H1 (cell line): Measurements from ENCODE around the gene TMC6. TPM values are rescaled to one million over a fixed set of nuclear protein-coding genes. Genes with fewer than 3 reads are reported as not detected.

ENCODE experiments used
- CTCF ChIA-PET: fragments of 300-600 bp; sonication (Branson Sonifier 250); formaldehyde crosslinking; loops from one replicate; lab custom pipeline; 2021; ENCODE audit not compliant: partially characterized antibody; lab: Charles Lee
- POLR2A ChIA-PET: fragments of 300-600 bp; sonication (Branson Sonifier 250); formaldehyde crosslinking; loops from one replicate; lab custom pipeline; 2021; ENCODE audit warnings: inconsistent platforms; ENCODE audit not compliant: partially characterized antibody; lab: Charles Lee
- DNase-seq, 2 experiments: peaks; one replicate each; pipeline versions ENCODE4 v3.0.0 to v3.0.0-alpha.2; 2010 to 2022; ENCODE audit warnings: low spot score in 2 of 2, low read depth in 1 of 2, mixed read lengths in 1 of 2
- FAIRE-seq: peaks from 2 replicates; lab custom pipeline; 2011; peaks lifted over from hg19 to GRCh38; lab: Jason Lieb, UNC
- H2AFZ ChIP-seq: 2 replicates; pipeline ENCODE4 v1.8.1; 2012; ENCODE audit warnings: low read length, inconsistent platforms
- H2AK5ac ChIP-seq: 2 replicates; pipeline ENCODE4 v1.6.1; 2013; ENCODE audit warnings: low read depth, low read length
- H2BK120ac ChIP-seq: replicated peaks from 2 replicates; pipeline ENCODE3; 2013; ENCODE audit warnings: low read depth, low read length, inconsistent platforms
- H2BK12ac ChIP-seq: 2 replicates; pipeline ENCODE4 v1.6.1; 2013; ENCODE audit warnings: low read depth, low read length
- H2BK15ac ChIP-seq: 2 replicates; pipeline ENCODE4 v1.6.1; 2013; ENCODE audit warnings: low read length
- H2BK20ac ChIP-seq: 2 replicates; pipeline ENCODE4 v1.6.1; 2013; ENCODE audit warnings: low read length
- H2BK5ac ChIP-seq: 2 replicates; pipeline ENCODE4 v1.6.1; 2013; ENCODE audit warnings: low read depth, low read length
- H3K14ac ChIP-seq: 2 replicates; pipeline ENCODE4 v1.6.1; 2013; ENCODE audit warnings: inconsistent platforms; ENCODE audit not compliant: insufficient read length
- H3K18ac ChIP-seq: 2 replicates; pipeline ENCODE4 v1.6.1; 2013; ENCODE audit warnings: low read length; ENCODE audit errors: extremely low read depth
- H3K23ac ChIP-seq: 2 replicates; pipeline ENCODE4 v1.6.1; 2013; ENCODE audit warnings: inconsistent platforms; ENCODE audit not compliant: insufficient read length
- H3K23me2 ChIP-seq: 2 replicates; pipeline ENCODE4 v1.6.1; 2013; ENCODE audit warnings: low read depth, low read length
- H3K27ac ChIP-seq: 2 replicates; pipeline ENCODE4 v1.6.1; 2011; ENCODE audit warnings: low read depth, low read length, inconsistent platforms
- H3K27me3 ChIP-seq, 4 experiments: replicated peaks in 1 of 4; 1 replicate in 1 of 4; 2 replicates in 3 of 4; pipeline versions ENCODE4 v1.6.1 to v1.8.1; 2011 to 2013; ENCODE audit warnings: low read length in 3 of 4, mild to moderate bottlenecking in 3 of 4, inconsistent platforms in 2 of 4, mixed read lengths in 2 of 4, moderate library complexity in 1 of 4; ENCODE audit not compliant: control insufficient read depth in 3 of 4, insufficient read depth in 3 of 4; ENCODE audit errors: extremely low read depth in 1 of 4
- H3K36me3 ChIP-seq, 4 experiments: 2 replicates each; pipeline versions ENCODE4 v1.6.1 to v1.8.1; 2011 to 2013; ENCODE audit warnings: mild to moderate bottlenecking in 4 of 4, low read length in 3 of 4, moderate library complexity in 2 of 4, control low read depth in 1 of 4, inconsistent platforms in 1 of 4; ENCODE audit not compliant: insufficient read depth in 4 of 4, control insufficient read depth in 2 of 4
- H3K4ac ChIP-seq: replicated peaks from 2 replicates; pipeline ENCODE3; 2013; ENCODE audit warnings: low read length, low read depth, mixed read lengths, inconsistent platforms; ENCODE audit not compliant: insufficient read length
- H3K4me1 ChIP-seq, 4 experiments: replicated peaks in 1 of 4; 1 replicate in 1 of 4; 2 replicates in 3 of 4; pipeline versions ENCODE4 v1.6.1 to v1.8.1; 2011 to 2013; ENCODE audit warnings: low read length in 3 of 4, inconsistent platforms in 2 of 4, mixed read lengths in 1 of 4; ENCODE audit not compliant: insufficient read depth in 4 of 4, control insufficient read depth in 3 of 4
- H3K4me2 ChIP-seq, 2 experiments: 2 replicates each; pipeline versions ENCODE4 v1.6.1 to v1.8.1; 2011 to 2013; ENCODE audit warnings: low read depth in 2 of 2, low read length in 2 of 2, control low read depth in 1 of 2, inconsistent platforms in 1 of 2, mild to moderate bottlenecking in 1 of 2; ENCODE audit not compliant: insufficient read depth in 1 of 2
- H3K4me3 ChIP-seq, 4 experiments: fragments of 200-600, 300-600 bp in 1 of 4; sonication (generic), shearing (Covaris generic), sonication (Bioruptor Twin) in 1 of 4; 2 replicates each; pipeline versions ENCODE4 v1.5.1 to v1.8.1; 2011 to 2016; ENCODE audit warnings: low read length in 4 of 4, low read depth in 3 of 4, control low read depth in 2 of 4, inconsistent platforms in 2 of 4, mild to moderate bottlenecking in 2 of 4, mixed read lengths in 1 of 4, moderate library complexity in 1 of 4; ENCODE audit not compliant: insufficient read depth in 2 of 4; ENCODE audit errors: extremely low read depth in 1 of 4
- H3K56ac ChIP-seq: replicated peaks from 2 replicates; pipeline ENCODE3; 2013; ENCODE audit warnings: low read depth, mild to moderate bottlenecking, mixed read lengths, low read length, inconsistent platforms; ENCODE audit not compliant: insufficient read length
- H3K79me1 ChIP-seq: 2 replicates; pipeline ENCODE4 v1.6.1; 2013; ENCODE audit warnings: low read depth, low read length, control low read depth
- H3K79me2 ChIP-seq, 2 experiments: 2 replicates each; pipeline versions ENCODE4 v1.6.1 to v1.8.1; 2012 to 2013; ENCODE audit warnings: low read length in 2 of 2, mild to moderate bottlenecking in 2 of 2, inconsistent platforms in 1 of 2; ENCODE audit not compliant: insufficient read depth in 2 of 2, control insufficient read depth in 1 of 2
- H3K9ac ChIP-seq, 4 experiments: replicated peaks in 1 of 4; 1 replicate in 1 of 4; 2 replicates in 3 of 4; pipeline versions ENCODE4 v1.6.1 to v1.8.1; 2011 to 2013; ENCODE audit warnings: low read depth in 3 of 4, low read length in 3 of 4, control low read depth in 2 of 4, mild to moderate bottlenecking in 2 of 4, moderate library complexity in 2 of 4, inconsistent platforms in 1 of 4; ENCODE audit errors: extremely low read depth in 1 of 4
- H3K9me3 ChIP-seq, 2 experiments: 2 replicates each; pipeline versions ENCODE4 v1.6.1 to v1.8.1; 2012 to 2013; ENCODE audit warnings: mild to moderate bottlenecking in 2 of 2, moderate library complexity in 2 of 2, control low read depth in 1 of 2, inconsistent platforms in 1 of 2, low read depth in 1 of 2, low read length in 1 of 2, mixed read lengths in 1 of 2; ENCODE audit not compliant: insufficient read depth in 2 of 2
- H4K20me1 ChIP-seq, 2 experiments: replicated peaks in 1 of 2; 2 replicates each; pipeline versions ENCODE3 to v1.8.1; 2011 to 2013; ENCODE audit warnings: inconsistent platforms in 2 of 2, low read length in 2 of 2, mild to moderate bottlenecking in 1 of 2; ENCODE audit not compliant: insufficient read depth in 2 of 2, control insufficient read depth in 1 of 2
- H4K5ac ChIP-seq: 2 replicates; pipeline ENCODE4 v1.6.1; 2013; ENCODE audit warnings: low read length, low read depth, mixed read lengths, inconsistent platforms; ENCODE audit not compliant: insufficient read length
- H4K8ac ChIP-seq: 2 replicates; pipeline ENCODE4 v1.8.0; 2013; ENCODE audit warnings: mild to moderate bottlenecking, moderate library complexity, low read length, inconsistent platforms; ENCODE audit not compliant: insufficient read depth; ENCODE audit errors: extremely low read depth
- H4K91ac ChIP-seq: replicated peaks from 2 replicates; pipeline ENCODE3; 2013; ENCODE audit warnings: low read length, mixed read lengths, inconsistent platforms; ENCODE audit not compliant: insufficient read length
- ASH2L ChIP-seq: fragments of 200-600, 300-600 bp; sonication (generic); IDR thresholded peaks from one replicate; pipeline ENCODE4 v1.7.1; 2017; ENCODE audit warnings: low read length
- BRCA1 ChIP-seq: IDR thresholded peaks from 2 replicates; pipeline ENCODE4 v1.6.1; 2012; ENCODE audit warnings: low read depth, low read length, improper control_type of control experiment
- CBX8 ChIP-seq: fragments of 300-800, 300-1000 bp; sonication (generic); IDR thresholded peaks from 2 replicates; pipeline ENCODE4 v1.7.1; 2016; ENCODE audit warnings: low read depth, low read length, borderline replicate concordance
- CHD1 ChIP-seq: IDR thresholded peaks from 2 replicates; pipeline ENCODE4 v1.6.1; 2012; ENCODE audit warnings: low read depth, low read length, improper control_type of control experiment
- EGR1 ChIP-seq: IDR thresholded peaks from 2 replicates; pipeline ENCODE4 v1.6.1; 2011; ENCODE audit warnings: low read depth, low read length, borderline replicate concordance
- EP300 ChIP-seq, 2 experiments: IDR thresholded peaks; 1 replicate in 1 of 2; 2 replicates in 1 of 2; pipeline ENCODE4 v1.6.1; 2011 to 2012; ENCODE audit warnings: low read depth in 2 of 2, low read length in 2 of 2, mild to moderate bottlenecking in 2 of 2, borderline replicate concordance in 1 of 2, inconsistent platforms in 1 of 2, moderate library complexity in 1 of 2
- JUND ChIP-seq: IDR thresholded peaks from 2 replicates; pipeline ENCODE4 v1.6.1; 2011; ENCODE audit warnings: mild to moderate bottlenecking, improper control_type of control experiment, low read length
- MAFK ChIP-seq: IDR thresholded peaks from 2 replicates; pipeline ENCODE4 v1.6.1; 2012; ENCODE audit warnings: low read depth, mild to moderate bottlenecking, improper control_type of control experiment, low read length
- PHF8 ChIP-seq: fragments of 200-600 bp; sonication (generic); conservative IDR thresholded peaks from 2 replicates; pipeline ENCODE4 v1.7.1; 2012; ENCODE audit warnings: low read depth, mild to moderate bottlenecking, inconsistent platforms, low read length, moderate library complexity
- RBBP5 ChIP-seq: IDR thresholded peaks from 2 replicates; pipeline ENCODE4 v1.7.1; 2012; ENCODE audit warnings: low read depth, mild to moderate bottlenecking, inconsistent platforms, low read length, moderate library complexity, borderline replicate concordance
- SIRT6 ChIP-seq: IDR thresholded peaks from one replicate; pipeline ENCODE4 v1.7.1; 2012; ENCODE audit warnings: low read length, inconsistent platforms
- TBP ChIP-seq: IDR thresholded peaks from 2 replicates; pipeline ENCODE4 v1.6.1; 2011; ENCODE audit warnings: low read depth, low read length, improper control_type of control experiment
- YY1 ChIP-seq: IDR thresholded peaks from 2 replicates; pipeline ENCODE4 v1.6.1; 2011; ENCODE audit warnings: low read depth, mild to moderate bottlenecking, low read length
- WGBS, 2 experiments: shearing (Covaris generic) in 1 of 2; methylation state at CpG; one replicate each; pipeline versions ENCODE4 v1.1.6 to v1.1.7; 2013 to 2015; ENCODE audit warnings: low lambda C conversion rate in 2 of 2, mixed read lengths in 2 of 2, inconsistent platforms in 1 of 2, low coverage in 1 of 2, missing lambda C conversion rate in 1 of 2; ENCODE audit not compliant: insufficient replicate concordance in 2 of 2, insufficient coverage in 1 of 2, insufficient read length in 1 of 2; ENCODE audit errors: extremely low coverage in 1 of 2, missing lambda C conversion rate in 1 of 2; 5-methylcytosine and 5-hydroxymethylcytosine counted together
- polyA plus RNA-seq, 7 experiments: library from polyadenylated mRNA; depleted of rRNA in 3 of 7; stranded (reverse) in 5 of 7; unstranded in 2 of 7; fragments of >200 nt in 5 of 7; fragments of 200-250 nt in 2 of 7; gene quantifications; 1 replicate in 5 of 7; 2 replicates in 1 of 7; 4 replicates in 1 of 7; pipeline versions ENCODE4 v1.2.1 to v1.2.3, GENCODE V29; 2011 to 2013; ENCODE audit warnings: missing spikeins in 2 of 7, mixed read lengths in 2 of 7
- total RNA-seq: library from RNA; stranded (reverse); fragmentation: NEBNext Ultra II Directional; extraction: Animal tissue kit (Norgen Biotek cat#: 25700); gene quantifications from 2 replicates; pipeline ENCODE4 v1.2.1, GENCODE V29; 2021
- TF ChIP-seq, protein P1 (sequence below): IDR thresholded peaks from 2 replicates; pipeline ENCODE4 v1.6.1; 2012; ENCODE audit warnings: inconsistent platforms

TMC6 gene
- total and polyA plus RNA-seq, 2 of the 8 experiments (the other 6 are each of a cell fraction or from before 2014, with no cell fraction given): 39.4 to 77.6 TPM

GRCh38 chr17:78151514-78152008 is 23.0 kb upstream of the TMC6 start:
- no peak overlapping the region for H3K56ac ChIP-seq
- H3K14ac ChIP-seq: no peak overlapping the region
- H4K20me1 ChIP-seq: no peaks in the 10 kb centered on the region
- H3K9ac ChIP-seq: no peak overlapping the region
- 91% methylated on average over 6 of the region's 7 CpGs; no CpG with 5 or more reads in 1 of the 2 experiments for WGBS, 2 experiments
- POLR2A ChIA-PET: interaction anchor here (0.9 to 1.1 kb wide), 3 partner anchors 13 to 34 kb away, joined by 3 to 4 read pairs (median 3); no protein-coding TSS in a partner anchor
- no peak overlapping the region for H3K18ac ChIP-seq
- H3K27ac ChIP-seq: no peak overlapping the region
- H3K4me1 ChIP-seq: no peaks in the 10 kb centered on the region; a peak in 2 of 7 replicates
- H2BK5ac ChIP-seq: no peak overlapping the region; the same call in 1 of the 2 replicates
- H4K8ac ChIP-seq: no peak overlapping the region
- no peak overlapping the region for H2BK12ac ChIP-seq
- no peak overlapping the region for H4K91ac ChIP-seq
- no peak overlapping the region for H2AFZ ChIP-seq
- no peaks in the 10 kb centered on the region for H3K23me2 ChIP-seq
- H3K27me3 ChIP-seq: no peaks in the 10 kb centered on the region
- FAIRE-seq (no peak), DNase-seq (no peak)
- H2BK20ac ChIP-seq: no peak overlapping the region
- CTCF ChIA-PET: interaction anchor here (0.5 to 2.4 kb wide), 5 partner anchors 8 to 285 kb away, joined by 3 to 9 read pairs (median 4); no protein-coding TSS in a partner anchor
- H3K36me3 ChIP-seq: no peaks in the 10 kb centered on the region
- H3K9me3 ChIP-seq: no peaks in the 10 kb centered on the region
- H3K4me2 ChIP-seq: no peak overlapping the region
- no peak overlapping the region for H2BK15ac ChIP-seq
- H4K5ac ChIP-seq: no peak overlapping the region
- H3K4ac ChIP-seq: no peak overlapping the region
- H3K23ac ChIP-seq: no peak overlapping the region
- no peak overlapping the region for H2AK5ac ChIP-seq
- H2BK120ac ChIP-seq: no peak overlapping the region
- no peaks in the 10 kb centered on the region for H3K79me2 ChIP-seq
- no peaks in the 10 kb centered on the region for H3K79me1 ChIP-seq
- H3K4me3 ChIP-seq: no peak overlapping the region
- no peak for TF ChIP-seq BRCA1
- no peak for TF ChIP-seq YY1
- TF ChIP-seq CBX8: no peak
- TF ChIP-seq, protein P1, sequence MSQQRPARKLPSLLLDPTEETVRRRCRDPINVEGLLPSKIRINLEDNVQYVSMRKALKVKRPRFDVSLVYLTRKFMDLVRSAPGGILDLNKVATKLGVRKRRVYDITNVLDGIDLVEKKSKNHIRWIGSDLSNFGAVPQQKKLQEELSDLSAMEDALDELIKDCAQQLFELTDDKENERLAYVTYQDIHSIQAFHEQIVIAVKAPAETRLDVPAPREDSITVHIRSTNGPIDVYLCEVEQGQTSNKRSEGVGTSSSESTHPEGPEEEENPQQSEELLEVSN: no peak
- TF ChIP-seq ASH2L: no peak
- TF ChIP-seq CHD1: no peak
- no peak for TF ChIP-seq PHF8
- no peak for TF ChIP-seq RBBP5
- TF ChIP-seq EGR1: no peak
- TF ChIP-seq TBP: no peak
- no peak for TF ChIP-seq JUND
- no peak for TF ChIP-seq EP300 (IDR thresholded peaks at IDR 0.05; ENCODE audit: borderline replicate concordance in 1 of 2, low read depth in 2 of 2, low read length in 2 of 2)
- TF ChIP-seq MAFK: no peak
- TF ChIP-seq SIRT6: no peak
